ENCODE measurements around the gene THADA.
"Not testable (repeated sequence)": the region's sequence is repeated elsewhere in the genome, so short reads cannot be mapped to it uniquely, and the experiment has no call there.

Gene THADA

DNA sequence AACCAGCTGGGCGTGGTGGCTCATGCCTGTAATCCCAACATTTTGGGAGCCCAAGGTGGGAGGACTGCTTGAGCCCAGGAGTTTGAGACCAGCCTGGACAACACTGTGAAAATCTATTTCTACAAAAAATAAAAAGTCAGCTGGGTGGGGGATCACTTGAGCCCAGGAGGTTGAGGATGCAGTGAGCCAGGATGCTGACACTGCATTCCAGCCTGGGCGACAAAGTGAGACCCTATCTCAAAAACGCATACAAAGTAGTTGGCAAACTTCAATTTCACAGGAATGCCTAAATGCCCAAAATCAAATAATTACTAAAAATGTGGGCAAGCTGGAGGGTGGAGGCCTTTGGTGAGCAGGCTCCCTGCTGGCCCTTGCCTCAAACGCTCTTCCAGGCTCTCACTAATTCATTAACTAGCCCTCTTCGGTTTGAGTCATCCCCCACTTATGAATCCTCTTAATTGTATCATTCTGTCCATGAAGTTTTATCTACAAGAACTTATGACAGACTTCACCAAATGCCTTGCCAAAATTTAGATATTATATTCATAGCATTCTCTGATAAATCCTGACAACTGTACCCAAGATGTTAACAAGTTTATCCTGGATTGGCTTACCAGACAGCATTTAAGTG, 300.8 kb downstream of the THADA start:
- H3K4me3 ChIP-seq: no peak overlapping the region
- no peak overlapping the region for H3K9ac ChIP-seq
- H4K20me1 ChIP-seq: no peaks in the 10 kb centered on the region
- peaks cover 40% of the 10 kb centered on the region for H3K36me3 ChIP-seq
- no peak overlapping the region for H3K4me2 ChIP-seq
- H3K27ac ChIP-seq: no peak overlapping the region
- H3K4me1 ChIP-seq: peaks cover 19% of the 10 kb centered on the region
- H3K9me3 ChIP-seq: peaks cover 29% of the 10 kb centered on the region
- TF ChIP-seq Cebpa-rat (IDR thresholded peaks at IDR 0.05): no peak
- H3K27me3 ChIP-seq: no peaks in the 10 kb centered on the region

DNA sequence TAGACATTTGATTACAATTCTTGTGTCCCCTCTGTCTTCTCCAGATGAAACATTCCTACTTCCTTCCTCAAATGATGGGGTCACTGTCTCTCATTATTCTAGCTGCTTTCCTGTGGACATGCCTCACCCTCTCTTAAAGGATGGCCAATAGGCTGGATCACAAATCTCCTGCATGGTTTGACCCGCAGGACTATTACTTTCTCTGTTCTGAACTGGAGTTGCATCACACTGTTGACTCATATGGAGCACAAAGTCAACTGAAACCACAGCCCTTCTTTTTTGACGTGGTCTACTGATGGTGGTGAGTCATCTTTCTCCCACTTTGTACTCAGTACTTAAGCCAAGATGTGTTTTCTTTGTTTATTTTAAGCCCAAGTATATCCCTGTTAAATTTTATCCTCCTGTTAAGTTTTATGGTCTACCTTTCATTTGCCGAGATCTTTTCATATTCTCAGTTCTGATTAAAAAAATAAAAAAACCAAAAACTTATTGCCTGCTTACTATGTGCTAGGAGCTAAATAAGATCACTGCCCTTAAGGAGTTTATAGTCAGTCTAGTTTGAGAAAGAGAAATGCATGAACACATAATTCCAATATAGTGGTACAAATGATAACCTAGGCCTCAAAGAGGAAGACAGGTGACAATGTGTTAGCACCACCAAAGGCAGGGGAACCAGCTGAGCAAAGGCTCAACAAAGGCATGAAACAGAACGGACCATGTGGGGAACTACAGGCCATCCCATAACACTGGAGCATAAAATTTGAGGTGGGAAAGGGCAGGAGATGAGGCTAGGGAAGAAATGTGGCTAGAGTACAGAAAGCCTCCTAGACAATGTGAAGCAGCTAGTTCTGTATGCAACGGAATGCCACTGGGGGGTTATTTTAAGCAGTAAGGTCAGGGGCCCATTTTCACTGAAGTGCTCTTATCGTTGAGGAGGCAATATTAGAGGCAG, 301.8 kb downstream of the THADA start:
- no peak overlapping the region for H3K9ac ChIP-seq
- H3K9me3 ChIP-seq: peaks cover 29% of the 10 kb centered on the region
- peak; percentile 96 for TF ChIP-seq Cebpa-rat (IDR thresholded peaks at IDR 0.05)
- peak overlapping the region; percentile 61 for H3K27ac ChIP-seq
- H3K36me3 ChIP-seq: peaks cover 49% of the 10 kb centered on the region
- peaks cover 19% of the 10 kb centered on the region for H3K4me1 ChIP-seq
- H3K27me3 ChIP-seq: no peaks in the 10 kb centered on the region
- H4K20me1 ChIP-seq: no peaks in the 10 kb centered on the region
- peak overlapping the region; percentile 13; the same call in 1 of the 2 replicates for H3K4me2 ChIP-seq
- H3K4me3 ChIP-seq: no peak overlapping the region

DNA sequence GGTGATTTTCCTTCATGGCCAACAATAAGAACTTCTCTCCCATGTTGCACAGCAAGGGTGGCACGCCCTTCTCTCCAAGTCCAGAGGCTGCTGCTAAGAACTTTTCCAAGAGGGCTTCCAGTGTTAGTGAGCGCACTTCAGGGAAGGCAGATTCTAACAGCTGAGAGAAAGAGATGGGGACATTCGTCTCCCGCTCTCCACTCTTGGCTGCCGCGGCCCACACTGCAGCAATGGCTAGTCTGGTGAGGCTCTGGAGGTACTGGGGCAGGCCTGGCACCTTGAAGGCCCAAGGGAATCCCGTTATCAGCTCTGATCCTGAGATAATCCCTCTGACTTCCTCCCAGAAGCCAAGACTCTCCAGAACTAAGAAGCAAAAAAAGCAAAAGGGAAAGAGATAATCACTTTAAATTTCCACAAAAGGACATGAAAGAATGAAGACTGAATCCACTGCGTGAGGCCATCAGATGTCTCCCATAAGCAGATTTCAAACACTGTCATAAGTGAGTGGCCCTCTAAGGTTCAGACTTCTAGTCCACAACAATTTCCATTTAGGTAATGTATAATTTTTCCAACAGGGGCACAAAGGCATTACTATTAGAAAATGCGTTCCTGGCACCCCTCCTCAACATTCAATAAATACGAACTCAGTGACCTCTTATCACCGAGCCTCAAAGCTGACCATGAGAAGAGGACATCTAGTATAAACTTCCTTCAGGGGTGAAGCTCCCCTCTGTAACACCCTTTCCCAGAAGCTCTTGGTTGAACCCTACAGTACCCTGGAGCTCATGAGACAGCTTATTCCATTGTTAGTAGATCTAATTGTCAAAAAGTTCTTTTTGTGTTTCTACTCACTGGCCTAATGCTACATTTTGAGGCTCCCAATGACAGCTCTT, 302.7 kb downstream of the THADA start:
- Histone ChIP-seq H3K4me2 (peak overlapping the region; percentile 13; the same call in 1 of the 2 replicates), H3K4me1 (peaks cover 19% of the 10 kb centered on the region), H3K27ac (peak overlapping the region; percentile 61), H3K4me3 (no peak overlapping the region), H3K9ac (no peak overlapping the region), H3K27me3 (no peaks in the 10 kb centered on the region), H3K36me3 (peaks cover 57% of the 10 kb centered on the region), H3K9me3 (peaks cover 31% of the 10 kb centered on the region), H4K20me1 (no peaks in the 10 kb centered on the region)
- TF ChIP-seq Cebpa-rat (IDR thresholded peaks at IDR 0.05): no peak

DNA sequence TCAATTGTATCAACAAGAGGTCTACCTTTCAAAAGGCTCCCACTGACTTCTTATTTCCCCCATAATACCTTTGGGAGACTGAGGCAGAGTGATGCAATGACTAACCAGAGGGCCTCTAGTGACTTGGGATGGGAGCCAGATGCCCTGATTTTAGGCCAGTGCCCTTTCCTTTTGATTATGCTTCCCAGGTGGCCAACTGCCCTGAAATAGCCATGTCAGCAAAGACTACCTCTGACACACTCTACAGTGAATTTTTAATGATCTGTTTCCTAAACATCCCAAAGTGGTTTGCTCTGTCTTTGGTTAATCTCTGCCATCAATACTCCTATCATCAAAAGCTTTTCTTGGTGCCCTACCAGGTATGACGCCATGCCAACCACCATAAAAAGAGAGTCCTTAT, 303.5 kb downstream of the THADA start:
- Histone ChIP-seq H3K36me3 (peaks cover 65% of the 10 kb centered on the region), H3K27me3 (no peaks in the 10 kb centered on the region), H3K4me3 (no peak overlapping the region), H3K9me3 (peaks cover 36% of the 10 kb centered on the region), H4K20me1 (no peaks in the 10 kb centered on the region), H3K9ac (no peak overlapping the region), H3K4me2 (no peak overlapping the region), H3K27ac (no peak overlapping the region), H3K4me1 (peaks cover 19% of the 10 kb centered on the region)
- TF ChIP-seq Cebpa-rat (IDR thresholded peaks at IDR 0.05): no peak

DNA sequence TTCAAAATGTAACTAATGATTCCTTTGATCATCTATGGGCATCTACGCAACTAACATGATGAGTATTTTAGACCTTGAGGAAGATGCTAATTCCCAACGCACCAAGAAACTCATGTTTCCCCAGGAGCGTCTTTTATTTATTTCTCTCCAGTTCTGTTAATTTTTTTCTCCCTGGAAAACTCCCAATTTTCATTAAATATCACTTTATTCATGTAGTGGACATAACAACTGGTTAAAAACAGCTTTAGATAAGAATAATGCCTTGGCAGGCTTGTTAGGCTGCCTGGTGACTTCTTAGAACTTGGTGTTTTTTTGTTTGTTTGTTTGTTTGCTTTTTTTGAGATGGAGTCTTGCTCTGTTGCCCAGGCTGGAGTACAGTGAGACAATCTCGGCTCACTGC, 306.5 kb downstream of the THADA start:
- H3K4me2 ChIP-seq: no peak overlapping the region
- TF ChIP-seq Cebpa-rat (IDR thresholded peaks at IDR 0.05): no peak
- H3K9ac ChIP-seq: no peak overlapping the region
- H3K4me1 ChIP-seq: peaks cover 14% of the 10 kb centered on the region
- H3K27me3 ChIP-seq: no peaks in the 10 kb centered on the region
- H3K9me3 ChIP-seq: peaks cover 46% of the 10 kb centered on the region
- no peak overlapping the region for H3K4me3 ChIP-seq
- H4K20me1 ChIP-seq: no peaks in the 10 kb centered on the region
- no peak overlapping the region for H3K27ac ChIP-seq
- H3K36me3 ChIP-seq: peaks cover 88% of the 10 kb centered on the region

DNA sequence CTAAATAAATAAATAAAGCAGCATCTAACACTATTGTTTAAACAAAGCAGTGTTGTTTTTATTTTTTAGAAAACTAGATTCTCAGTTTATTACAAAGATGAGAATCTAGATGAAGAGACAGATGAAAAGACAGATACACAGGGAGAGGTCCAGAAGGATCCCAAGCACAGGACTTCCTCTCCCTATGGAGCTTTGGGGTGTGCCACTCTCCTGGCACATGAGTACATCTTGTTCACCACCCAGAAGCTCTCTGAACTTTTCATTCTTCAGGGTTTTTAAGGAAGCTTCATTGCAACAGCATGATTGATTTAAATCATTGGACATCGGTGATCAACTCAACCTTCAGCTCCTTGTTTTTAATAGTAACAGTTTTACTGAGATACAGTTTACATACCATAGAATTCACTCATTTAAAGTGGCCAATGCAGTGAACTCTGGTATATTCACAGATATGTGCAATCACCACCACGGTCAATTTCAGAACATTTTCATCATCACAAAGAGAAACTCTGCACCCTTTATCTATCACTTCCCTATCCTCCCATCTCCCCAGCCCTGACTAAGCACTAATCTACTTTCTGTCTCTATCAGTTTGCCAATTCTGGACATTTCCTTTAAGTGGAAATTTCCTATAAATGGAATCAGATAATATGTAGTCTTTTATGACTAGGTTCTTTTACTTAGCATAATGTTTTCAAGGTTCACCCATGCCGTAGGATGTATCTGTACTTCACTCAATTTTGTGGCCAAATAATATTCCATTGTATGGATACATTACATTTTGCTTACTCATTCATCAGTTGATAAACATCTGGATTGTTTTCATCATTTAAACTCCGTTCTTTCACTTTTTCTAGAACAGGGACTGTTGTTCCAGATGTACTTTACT, 307.2 kb downstream of the THADA start:
- Histone ChIP-seq H3K9ac (no peak overlapping the region), H3K9me3 (peaks cover 53% of the 10 kb centered on the region), H3K4me3 (no peak overlapping the region), H4K20me1 (no peaks in the 10 kb centered on the region), H3K4me2 (no peak overlapping the region), H3K27me3 (no peaks in the 10 kb centered on the region), H3K36me3 (peaks cover 95% of the 10 kb centered on the region), H3K27ac (no peak overlapping the region), H3K4me1 (peaks cover 7% of the 10 kb centered on the region)
- TF ChIP-seq Cebpa-rat (IDR thresholded peaks at IDR 0.05): no peak

DNA sequence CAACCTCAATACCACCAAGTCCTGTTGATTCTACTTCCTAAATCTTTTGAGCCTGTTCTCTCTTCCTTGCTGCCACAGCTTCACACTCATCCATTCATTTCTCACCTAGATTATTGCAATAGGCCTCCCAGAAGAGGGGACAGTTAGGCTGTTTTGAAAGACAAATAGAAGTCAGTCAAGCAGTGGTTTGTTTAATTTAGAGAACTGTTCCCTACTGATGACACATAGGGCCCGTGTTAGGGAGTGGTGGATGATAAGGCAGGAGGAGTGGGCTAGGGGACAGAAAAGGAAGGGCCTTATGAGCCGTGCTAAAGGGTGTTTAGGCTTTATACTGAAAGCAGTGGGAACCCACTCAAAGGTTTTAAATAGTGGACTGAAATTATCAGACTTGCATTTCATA, 309.9 kb downstream of the THADA start:
- 0 out of 2 replicates have a peak overlapping the region, but pooled peaks have one; percentile 11 for H3K4me3 ChIP-seq
- TF ChIP-seq Cebpa-rat (IDR thresholded peaks at IDR 0.05): no peak

DNA sequence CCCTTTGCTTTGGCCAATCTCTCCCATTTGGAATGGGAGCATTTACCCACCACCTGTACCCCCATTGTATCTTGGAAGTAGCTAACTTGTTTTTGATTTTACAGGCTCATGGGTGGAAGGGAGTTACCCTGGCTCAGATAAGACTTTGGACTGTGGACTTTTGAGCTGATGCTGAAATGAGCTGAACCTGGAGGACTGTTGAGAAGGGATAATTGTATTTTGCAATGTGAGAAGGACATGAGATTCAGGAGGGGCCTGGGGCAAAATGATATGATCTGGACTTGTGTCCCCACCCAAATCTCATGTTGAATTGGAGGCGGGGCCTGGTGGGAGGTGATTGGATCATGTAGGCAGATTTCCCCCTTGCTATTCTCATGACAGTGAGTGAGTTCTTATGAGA, 310.9 kb downstream of the THADA start:
- TF ChIP-seq Cebpa-rat (IDR thresholded peaks at IDR 0.05): no peak
- Histone ChIP-seq H3K4me2 (no peak overlapping the region), H3K27ac (no peak overlapping the region), H3K4me1 (no peaks in the 10 kb centered on the region), H3K4me3 (peak overlapping the region; percentile 36), H3K36me3 (peaks cover 96% of the 10 kb centered on the region), H3K9me3 (peaks cover 54% of the 10 kb centered on the region), H3K9ac (no peak overlapping the region), H3K27me3 (no peaks in the 10 kb centered on the region), H4K20me1 (no peaks in the 10 kb centered on the region)

More for the DNA sequence above, 309.9 kb downstream of the THADA start:
- H3K4me1 ChIP-seq: no peaks in the 10 kb centered on the region
- no peak overlapping the region for H3K27ac ChIP-seq
- no peak overlapping the region for H3K9ac ChIP-seq
- no peaks in the 10 kb centered on the region for H4K20me1 ChIP-seq
- no peaks in the 10 kb centered on the region for H3K27me3 ChIP-seq
- peaks cover 54% of the 10 kb centered on the region for H3K9me3 ChIP-seq
- H3K36me3 ChIP-seq: peaks cover 96% of the 10 kb centered on the region
- H3K4me2 ChIP-seq: no peak overlapping the region

DNA sequence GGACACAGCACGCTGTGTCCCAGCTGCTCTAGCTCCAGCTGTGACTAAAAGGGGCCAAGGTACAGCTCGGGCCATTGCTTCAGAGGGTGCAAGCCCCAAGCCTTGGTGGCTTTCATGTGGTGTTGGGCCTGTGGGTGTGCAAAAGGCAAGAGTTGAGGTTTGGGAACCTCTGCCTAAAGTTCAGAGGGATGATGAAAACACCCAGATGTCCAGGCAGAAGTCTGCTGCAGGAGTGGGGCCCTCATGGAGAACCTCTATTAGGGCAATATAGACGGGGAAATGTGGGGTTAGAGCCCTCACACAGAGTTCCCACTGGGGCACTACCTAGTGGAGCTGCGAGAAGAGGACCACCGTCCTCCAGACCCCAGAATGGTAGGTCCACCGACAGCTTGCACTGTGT, 311.5 kb downstream of the THADA start:
- not testable (repeated sequence) for H4K20me1 ChIP-seq, H3K9ac ChIP-seq, H3K27me3 ChIP-seq, H3K27ac ChIP-seq, H3K4me2 ChIP-seq, H3K4me1 ChIP-seq
- H3K4me3 ChIP-seq: peak overlapping the region; percentile 36
- peaks cover 54% of the 10 kb centered on the region for H3K9me3 ChIP-seq
- H3K36me3 ChIP-seq: peaks cover 98% of the 10 kb centered on the region

All from BLaER1 (cell line).